GM12878 (cell line): ENCODE results near the gene INKA1. TPM values are rescaled to one million over a fixed set of nuclear protein-coding genes. Genes with fewer than 3 reads are reported as not detected.

Source experiments
- ATAC-seq: fragments of 200-7000 bp; cut with Tn5 transposase; 3 replicates; pipeline ENCODE4 v1.9.1; 2020; ENCODE audit warnings: mild to moderate bottlenecking, moderate library complexity
- BruUV-seq: library from RNA; stranded (reverse); fragments of 400-500 nt; replicated peaks from 2 replicates; lab custom pipeline; 2021; lab: Mats Ljungman, UMichigan
- CTCF ChIA-PET: fragments of 300-600 bp; sonication (Branson Sonifier 250); formaldehyde crosslinking; extraction: SDS; loops from one replicate; lab custom pipeline; 2021; ENCODE audit warnings: inconsistent platforms; lab: Yijun Ruan, JAX
- POLR2A ChIA-PET: fragments of 350-600 bp; formaldehyde crosslinking; extraction: SDS; loops from one replicate; lab custom pipeline; 2021; ENCODE audit warnings: inconsistent platforms; lab: Charles Lee
- RAD21 ChIA-PET: fragments of 300-600 bp; sonication (Branson Sonifier 250); formaldehyde crosslinking; loops from one replicate; lab custom pipeline; 2023; ENCODE audit warnings: antibody characterized with exemption; ENCODE audit not compliant: unreplicated experiment; lab: Charles Lee
- SMC1A ChIA-PET: fragments of 300-600 bp; sonication (Branson Sonifier 250); formaldehyde crosslinking; loops from one replicate; lab custom pipeline; 2023; ENCODE audit not compliant: unreplicated experiment, uncharacterized antibody; lab: Charles Lee
- DNase-seq: peaks from one replicate; pipeline ENCODE4 v3.0.0-alpha.2; 2011; ENCODE audit warnings: low read depth, low spot score
- FAIRE-seq: peaks from 3 replicates; lab custom pipeline; 2011; peaks lifted over from hg19 to GRCh38; lab: Jason Lieb, UNC
- H2AFZ ChIP-seq: 2 replicates; pipeline ENCODE4 v1.6.0; 2011; ENCODE audit warnings: low read depth, low read length, control low read depth; ENCODE audit not compliant: control insufficient read depth
- H3K27ac ChIP-seq: 2 replicates; pipeline ENCODE4 v1.5.1; 2011; ENCODE audit warnings: control low read depth; ENCODE audit not compliant: control insufficient read depth, insufficient read depth
- H3K27me3 ChIP-seq, 2 experiments: replicated peaks in 1 of 2; 2 replicates each; pipeline versions ENCODE4 v1.6.0 to v1.6.1; 2011; ENCODE audit warnings: low read length in 1 of 2; ENCODE audit not compliant: control insufficient read depth in 2 of 2, insufficient read depth in 2 of 2
- H3K36me3 ChIP-seq, 2 experiments: 2 replicates each; pipeline ENCODE4 v1.5.1; 2011; ENCODE audit warnings: low read length in 1 of 2; ENCODE audit not compliant: control insufficient read depth in 2 of 2, insufficient read depth in 2 of 2
- H3K4me1 ChIP-seq: 2 replicates; pipeline ENCODE4 v1.6.1; 2011; ENCODE audit warnings: mild to moderate bottlenecking, low read length, moderate library complexity, mixed read lengths; ENCODE audit not compliant: control insufficient read depth, insufficient read depth
- H3K4me2 ChIP-seq: 2 replicates; pipeline ENCODE4 v1.6.0; 2011; ENCODE audit warnings: control low read depth; ENCODE audit not compliant: control insufficient read depth, insufficient read depth
- H3K4me3 ChIP-seq: fragments of 200-600 bp; sonication (generic); 2 replicates; pipeline ENCODE4 v1.5.1; 2016
- H3K79me2 ChIP-seq: 2 replicates; pipeline ENCODE4 v1.6.0; 2011; ENCODE audit warnings: low read length; ENCODE audit not compliant: control insufficient read depth, insufficient read depth
- H3K9ac ChIP-seq: 2 replicates; pipeline ENCODE4 v1.8.0; 2011; ENCODE audit warnings: low read length, control low read depth, mixed read lengths; ENCODE audit not compliant: control insufficient read depth, insufficient read depth
- H3K9me3 ChIP-seq: replicated peaks from 3 replicates; pipeline ENCODE4 v1.5.1; 2011; ENCODE audit warnings: mild to moderate bottlenecking, low read length; ENCODE audit not compliant: control insufficient read depth, insufficient read depth
- H4K20me1 ChIP-seq: 2 replicates; pipeline ENCODE4 v1.6.0; 2011; ENCODE audit not compliant: control insufficient read depth, insufficient read depth
- BACH1 ChIP-seq: fragments of 450-650 bp; IDR thresholded peaks from 2 replicates; pipeline ENCODE4 v1.6.1; 2017; ENCODE audit warnings: mild to moderate bottlenecking, borderline replicate concordance
- EED ChIP-seq: sonication (generic); IDR thresholded peaks from 2 replicates; pipeline ENCODE4 v1.6.1; 2016; ENCODE audit warnings: antibody characterized with exemption, low read depth
- ELK1 ChIP-seq: IDR thresholded peaks from 2 replicates; pipeline ENCODE4 v1.6.1; 2012; ENCODE audit warnings: low read depth, low read length, improper control_type of control experiment
- HCFC1 ChIP-seq: fragments of 150-350 bp; IDR thresholded peaks from 2 replicates; pipeline ENCODE4 v1.6.1; 2014; ENCODE audit warnings: low read length
- HDAC2 ChIP-seq: fragments of 200-600 bp; sonication (generic); IDR thresholded peaks from 2 replicates; pipeline ENCODE4 v1.6.1; 2017
- IRF4 ChIP-seq: IDR thresholded peaks from 2 replicates; pipeline ENCODE4 v1.6.1; 2011; ENCODE audit warnings: low read depth, low read length
- MYB ChIP-seq: fragments of 150-350 bp; IDR thresholded peaks from 2 replicates; pipeline ENCODE4 v1.6.1; 2014; ENCODE audit warnings: mild to moderate bottlenecking, low read depth, low read length, borderline replicate concordance
- POU2F2 ChIP-seq: IDR thresholded peaks from 3 replicates; pipeline ENCODE4 v1.6.1; 2011; ENCODE audit warnings: low read depth, mild to moderate bottlenecking, low read length, borderline replicate concordance
- STAT1 ChIP-seq: fragments of 450-650 bp; conservative IDR thresholded peaks from 2 replicates; pipeline ENCODE4 v1.6.1; 2014; ENCODE audit warnings: antibody characterized with exemption, mild to moderate bottlenecking
- ZNF384 ChIP-seq: IDR thresholded peaks from 2 replicates; pipeline ENCODE4 v1.6.1; 2012; ENCODE audit warnings: low read depth, mild to moderate bottlenecking, low read length, improper control_type of control experiment, borderline replicate concordance
- WGBS: methylation state at CpG from one replicate; pipeline ENCODE4 v1.1.6; 2016; ENCODE audit warnings: low lambda C conversion rate; ENCODE audit not compliant: insufficient replicate concordance, insufficient coverage; ENCODE audit errors: missing lambda C conversion rate; 5-methylcytosine and 5-hydroxymethylcytosine counted together
- in situ Hi-C: fragments of 300-500 bp; cut with MboI; formaldehyde crosslinking; loops from 9 replicates; pipeline ENCODE4 v1.14.3; 2018; ENCODE audit warnings: mixed read lengths
- intact Hi-C: fragments of 100-400 bp; cut with micrococcal nuclease; formaldehyde crosslinking; loops from one replicate; pipeline ENCODE4 v1.14.2; 2022; ENCODE audit not compliant: unreplicated experiment
- polyA plus RNA-seq, 11 experiments: library from polyadenylated mRNA; depleted of rRNA in 4 of 11; unstranded in 6 of 11; stranded (reverse) in 5 of 11; fragments of >200 nt; fragmentation: Nextera tagmentation in 4 of 11; fragmentation: Illumina TruSeq in 1 of 11; extraction: Ambion mirVana in 4 of 11; extraction: Trizol in 1 of 11; gene quantifications; 1 replicate in 1 of 11; 2 replicates in 10 of 11; pipeline versions ENCODE4 v1.2.1 to v1.2.3, GENCODE V29; 2011 to 2016; ENCODE audit warnings: inconsistent platforms in 2 of 11, missing spikeins in 2 of 11, low read depth in 1 of 11
- total RNA-seq, 4 experiments: library from RNA; depleted of rRNA in 3 of 4; stranded (reverse); fragments of >200 nt in 3 of 4; fragmentation: Illumina TruSeq in 1 of 4; extraction: Trizol in 1 of 4; gene quantifications; 2 replicates each; pipeline versions ENCODE4 v1.2.1 to v1.2.3, GENCODE V29; 2013 to 2021

INKA1 gene
- total and polyA plus RNA-seq, 10 of the 15 experiments (the other 5 are each of a cell fraction or from before 2014, with no cell fraction given), result 0.32 to 10.5 (median 4.9) TPM

GRCh38 chr3:49826016-49826415 lies 23.0 kb downstream of the INKA1 start:
- Histone ChIP-seq H2AFZ (no peak overlapping the region), H3K9me3 (no peaks in the 10 kb centered on the region), H3K27ac (no peak overlapping the region), H3K36me3 (peaks cover 5 to 19% of the 10 kb centered on the region in 2 experiments; a peak in 3 of 4 replicates), H3K4me1 (no peaks in the 10 kb centered on the region), H3K4me3 (no peak overlapping the region), H3K79me2 (no peaks in the 10 kb centered on the region), H3K4me2 (no peak overlapping the region), H3K9ac (no peak overlapping the region), H4K20me1 (no peaks in the 10 kb centered on the region), H3K27me3 (no peaks in the 10 kb centered on the region)
- WGBS, result 97% methylated on average over 6 of the region's 6 CpGs
- ChIA-PET POLR2A (interaction anchor here (0.7 kb wide), 1 partner anchor 113 kb away, joined by 3 read pairs; no protein-coding TSS in a partner anchor), CTCF (interaction anchor here (0.7 to 1.9 kb wide), 5 partner anchors 13 to 79 kb away, joined by 3 to 8 read pairs (median 4); partner anchors contain the start of gene INKA1), RAD21 (interaction anchor here (1.2 to 1.7 kb wide), 2 partner anchors 13 to 23 kb away, joined by 3 to 5 read pairs; partner anchors contain the start of gene INKA1), SMC1A (interaction anchor here (0.6 to 2.0 kb wide), 6 partner anchors 12 to 23 kb away, joined by 3 to 5 read pairs (median 3); partner anchors contain the start of genes INKA1 and UBA7)
- no peak for DNase-seq
- in situ Hi-C loops (no loop called here), intact Hi-C loops (no loop called here)
- ATAC-seq, result no peak
- no peak for FAIRE-seq
- no TSS peak for BruUV-seq
- no peak for TF ChIP-seq ELK1
- no peak for TF ChIP-seq IRF4
- no peak for TF ChIP-seq EED
- TF ChIP-seq MYB, result no peak
- no peak for TF ChIP-seq HCFC1
- TF ChIP-seq ZNF384, result no peak
- TF ChIP-seq STAT1, result no peak
- TF ChIP-seq BACH1, result no peak
- TF ChIP-seq POU2F2, result no peak
- TF ChIP-seq HDAC2, result no peak
- TF ChIP-seq, all 136 proteins: peak for 0
